A673 (cell line): ENCODE data around the gene PPARGC1A. TPM values are rescaled to one million over a fixed set of nuclear protein-coding genes. Genes with fewer than 3 reads are reported as not detected.

Experiments
- BruUV-seq: library from RNA; stranded (reverse); fragments of 400-500 nt; replicated peaks from 2 replicates; lab custom pipeline; 2021; lab: Mats Ljungman, UMichigan
- CTCF ChIA-PET: fragments of 300-600 bp; sonication (Branson Sonifier 250); formaldehyde crosslinking; loops from one replicate; lab custom pipeline; 2022; ENCODE audit warnings: antibody characterized with exemption; lab: Charles Lee
- POLR2A ChIA-PET: fragments of 300-600 bp; sonication (Branson Sonifier 250); formaldehyde crosslinking; loops from one replicate; lab custom pipeline; 2022; ENCODE audit warnings: antibody characterized with exemption; ENCODE audit not compliant: low non-redundant PET; lab: Charles Lee
- DNase-seq: peaks from one replicate; pipeline ENCODE4 v3.0.0-alpha.2; 2015; ENCODE audit warnings: low spot score
- H3K27ac ChIP-seq: fragments of 200-600 bp; sonication (generic); 2 replicates; pipeline ENCODE4 v1.5.1; 2016; ENCODE audit warnings: mixed run types, low read depth, mild to moderate bottlenecking, mixed read lengths, antibody characterized with exemption, low read length; ENCODE audit not compliant: poor library complexity, severe bottlenecking
- H3K27me3 ChIP-seq: fragments of 200-600 bp; sonication (generic); replicated peaks from 2 replicates; pipeline ENCODE4 v1.6.1; 2017; ENCODE audit warnings: mixed run types, low read depth, mild to moderate bottlenecking, mixed read lengths, antibody characterized with exemption, low read length; ENCODE audit not compliant: insufficient read depth, poor library complexity
- H3K36me3 ChIP-seq: fragments of 200-600 bp; sonication (generic); 2 replicates; pipeline ENCODE4 v1.6.1; 2016; ENCODE audit warnings: mixed run types, mild to moderate bottlenecking, mixed read lengths, antibody characterized with exemption, low read length; ENCODE audit not compliant: insufficient read depth, poor library complexity, severe bottlenecking
- H3K4me1 ChIP-seq: fragments of 200-600 bp; sonication (generic); 2 replicates; pipeline ENCODE4 v1.6.1; 2017; ENCODE audit warnings: mixed run types, mild to moderate bottlenecking, mixed read lengths, antibody characterized with exemption, low read length; ENCODE audit not compliant: insufficient read depth, poor library complexity, severe bottlenecking
- H3K4me3 ChIP-seq: fragments of 200-600 bp; sonication (generic); 2 replicates; pipeline ENCODE4 v1.5.1; 2016; ENCODE audit warnings: low read depth, mixed run types, mild to moderate bottlenecking, mixed read lengths, low read length; ENCODE audit not compliant: poor library complexity, severe bottlenecking
- H3K9me3 ChIP-seq: fragments of 200-600 bp; sonication (generic); 2 replicates; pipeline ENCODE4 v1.6.1; 2016; ENCODE audit warnings: mixed run types, low read depth, mild to moderate bottlenecking, mixed read lengths, antibody characterized with exemption, low read length; ENCODE audit not compliant: poor library complexity, severe bottlenecking
- CTCF ChIP-seq: fragments of 300-800, 200-600 bp; sonication (generic); conservative IDR thresholded peaks from 2 replicates; pipeline ENCODE4 v1.5.1; 2017; ENCODE audit warnings: low read depth, mild to moderate bottlenecking, antibody characterized with exemption, low read length, moderate library complexity, mixed read lengths
- EZH2 ChIP-seq: fragments of 200-600 bp; sonication (generic); IDR thresholded peaks from 2 replicates; pipeline ENCODE4 v1.6.1; 2017; ENCODE audit warnings: borderline replicate concordance, low read depth, mild to moderate bottlenecking, mixed read lengths, antibody characterized with exemption, low read length; ENCODE audit not compliant: poor library complexity, severe bottlenecking
- intact Hi-C: fragments of 100-400 bp; cut with micrococcal nuclease; formaldehyde crosslinking; loops from one replicate; pipeline ENCODE4 v1.10.0; 2022; ENCODE audit not compliant: unreplicated experiment
- total RNA-seq: library from RNA; stranded (reverse); gene quantifications from 2 replicates; pipeline ENCODE4 v1.2.3, GENCODE V29; 2021

PPARGC1A gene
- total RNA-seq, 1 experiment from 2014 or later, result not detected

GRCh38 chr4:23887989-23888388 lies 1.9 kb downstream of the PPARGC1A start:
- ChIA-PET CTCF (no interaction called here), POLR2A (no interaction called here)
- Histone ChIP-seq H3K4me3 (peak overlapping the region; percentile 0), H3K9me3 (no peaks in the 10 kb centered on the region), H3K27me3 (peaks cover 28% of the 10 kb centered on the region), H3K27ac (no peak overlapping the region), H3K36me3 (no peaks in the 10 kb centered on the region), H3K4me1 (no peaks in the 10 kb centered on the region)
- TF ChIP-seq EZH2 (no peak), CTCF (no peak)
- no peak for DNase-seq
- BruUV-seq, result no TSS peak
- intact Hi-C loops, result no loop called here

GRCh38 chr4:23887173-23887572 lies 2.7 kb downstream of the PPARGC1A start:
- H3K4me1 ChIP-seq, result no peaks in the 10 kb centered on the region
- no peaks in the 10 kb centered on the region for H3K9me3 ChIP-seq
- no peaks in the 10 kb centered on the region for H3K36me3 ChIP-seq
- BruUV-seq, result no TSS peak
- CTCF ChIA-PET, result no interaction called here
- no peak for TF ChIP-seq CTCF
- intact Hi-C loops, result no loop called here
- no peak overlapping the region for H3K4me3 ChIP-seq
- H3K27me3 ChIP-seq, result peaks cover 24% of the 10 kb centered on the region
- no peak overlapping the region for H3K27ac ChIP-seq
- POLR2A ChIA-PET, result no interaction called here
- no peak for DNase-seq

- ChIA-PET CTCF (no interaction called here), POLR2A (no interaction called here)
- Histone ChIP-seq H3K9me3 (no peaks in the 10 kb centered on the region), H3K4me1 (no peaks in the 10 kb centered on the region), H3K36me3 (no peaks in the 10 kb centered on the region), H3K27me3 (peaks cover 21% of the 10 kb centered on the region), H3K27ac (no peak overlapping the region), H3K4me3 (no peak overlapping the region)
- TF ChIP-seq CTCF (no peak), EZH2 (no peak)
- intact Hi-C loops, result no loop called here
- no peak for DNase-seq
- no TSS peak for BruUV-seq
Measured at GRCh38 chr4:23885943-23886590, 3.8 kb downstream of the PPARGC1A start.
